ENCODE results near the gene HOMER3.
"Not testable (repeated sequence)": the region's sequence is repeated elsewhere in the genome, so short reads cannot be mapped to it uniquely, and the experiment has no call there.

Gene HOMER3

GRCh38 chr19:18922228-18922985, 18.6 kb downstream of the HOMER3 start:
- DNase-seq (ENCODE audit: low read depth), result no peak

GRCh38 chr19:18921593-18921992, 19.4 kb downstream of the HOMER3 start:
- DNase-seq (ENCODE audit: low read depth), result no peak

DNA sequence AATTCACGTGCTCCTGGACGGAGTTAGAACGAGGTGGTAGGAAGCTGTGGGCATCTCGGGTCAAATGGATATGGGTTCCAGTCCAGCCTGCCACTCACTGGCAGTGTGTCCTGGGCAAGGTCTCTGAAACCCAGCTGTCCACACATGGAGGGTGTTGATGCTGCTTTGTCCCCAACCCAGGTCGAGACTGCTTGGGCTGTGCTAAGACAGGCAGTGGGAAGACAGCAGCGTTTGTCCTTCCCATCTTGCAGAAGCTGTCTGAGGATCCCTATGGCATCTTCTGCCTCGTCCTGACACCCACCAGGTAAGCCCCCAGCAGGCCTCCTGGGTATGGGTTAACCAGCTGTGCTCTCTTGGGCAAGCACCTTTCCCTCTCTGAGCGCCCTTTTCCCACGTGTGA, 20.6 kb downstream of the HOMER3 start:
- no peak for DNase-seq (ENCODE audit: low read depth)

DNA sequence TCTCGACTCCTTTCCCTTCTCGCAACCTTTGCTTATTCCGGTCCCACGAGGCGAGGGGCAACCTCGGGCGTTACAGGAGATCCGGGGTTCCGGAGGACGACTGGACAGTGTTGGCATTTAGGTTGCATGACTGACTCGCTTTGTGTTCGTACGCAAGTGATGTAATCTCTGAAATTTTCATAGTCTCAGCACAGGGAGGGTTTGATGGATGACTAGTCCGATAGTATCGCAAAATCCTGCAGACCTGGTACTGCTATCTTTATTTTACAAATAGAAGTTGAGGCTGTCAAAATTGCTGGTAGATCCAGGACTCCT, 21.2 kb downstream of the HOMER3 start:
- DNase-seq (ENCODE audit: low read depth), result no peak

DNA sequence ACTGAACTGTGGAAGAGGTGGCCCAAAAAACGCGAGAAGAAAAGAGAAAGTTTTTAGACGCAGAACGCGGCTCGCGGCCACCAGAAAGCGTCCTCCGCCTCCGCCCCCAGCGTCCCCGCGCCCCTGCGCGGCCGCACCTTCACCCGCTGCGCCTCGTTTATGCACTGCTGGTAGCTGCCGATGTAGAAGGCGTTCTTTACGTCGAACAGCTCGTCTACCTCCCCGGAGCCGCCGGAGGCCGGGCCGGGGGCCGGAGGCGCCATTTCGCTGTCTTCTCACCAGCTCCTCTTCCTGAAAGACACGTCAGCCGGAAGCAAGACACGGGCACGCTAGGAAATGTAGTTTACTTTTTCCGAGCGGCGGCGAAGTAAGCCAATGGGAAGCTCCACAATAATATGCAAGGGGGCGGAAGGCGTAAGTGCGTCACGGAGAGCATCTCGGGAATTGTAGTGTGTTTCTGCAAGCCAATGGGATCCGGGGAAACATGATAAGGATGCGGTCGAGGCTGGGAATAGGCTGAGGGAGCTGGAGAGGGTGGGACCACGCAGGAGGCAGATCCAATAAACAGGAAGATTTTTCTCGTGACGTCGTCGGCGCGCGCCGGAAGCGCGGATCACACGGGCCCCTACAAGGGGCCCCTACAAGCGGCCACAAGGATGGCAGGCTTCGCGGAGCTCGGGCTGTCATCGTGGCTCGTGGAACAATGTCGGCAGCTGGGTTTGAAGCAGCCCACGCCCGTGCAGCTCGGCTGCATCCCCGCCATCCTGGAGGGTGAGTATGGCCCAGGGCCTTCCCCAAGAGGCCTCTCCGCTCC, 21.7 kb downstream of the HOMER3 start, which contains the start of the genes COPE and DDX49:
COPE (minus strand) TSS at position 302 of the 814 bp plus-strand sequence; CDS start at position 263, 39 bp downstream.
DDX49 (plus strand) TSS at position 630 of the 814 bp plus-strand sequence; CDS start at position 657, 27 bp downstream.
- peak; percentile 97 for DNase-seq (ENCODE audit: low read depth)

- not testable (repeated sequence) for DNase-seq (ENCODE audit: low read depth)
Measured at GRCh38 chr19:18917593-18917992, 23.4 kb downstream of the HOMER3 start.

- DNase-seq (ENCODE audit: low read depth), result no peak
Measured at GRCh38 chr19:18915639-18916038, 25.4 kb downstream of the HOMER3 start.

DNA sequence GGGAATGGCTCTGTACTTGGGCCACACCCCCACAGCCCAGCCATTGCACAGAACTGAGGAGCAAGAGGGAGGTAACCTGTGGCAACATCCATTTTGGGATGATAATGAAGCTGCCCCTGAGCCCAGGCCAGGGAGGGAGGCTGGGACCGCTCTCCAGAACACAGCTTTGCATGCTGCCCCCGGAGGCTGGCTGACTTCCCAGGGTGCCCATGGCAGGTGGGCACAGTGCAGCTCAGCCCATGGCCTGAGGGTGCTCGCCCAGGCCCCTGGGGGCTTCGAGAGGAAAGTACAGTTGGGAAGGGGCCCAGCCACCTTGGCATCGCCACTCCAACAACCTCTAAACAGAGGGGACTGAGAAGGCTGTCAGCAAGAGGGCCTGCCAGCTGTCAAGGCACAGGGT, 27.6 kb downstream of the HOMER3 start:
- DNase-seq (ENCODE audit: low read depth), result no peak

- no peak for DNase-seq (ENCODE audit: low read depth)
Measured at GRCh38 chr19:18912933-18913332, 28.1 kb downstream of the HOMER3 start.

DNA sequence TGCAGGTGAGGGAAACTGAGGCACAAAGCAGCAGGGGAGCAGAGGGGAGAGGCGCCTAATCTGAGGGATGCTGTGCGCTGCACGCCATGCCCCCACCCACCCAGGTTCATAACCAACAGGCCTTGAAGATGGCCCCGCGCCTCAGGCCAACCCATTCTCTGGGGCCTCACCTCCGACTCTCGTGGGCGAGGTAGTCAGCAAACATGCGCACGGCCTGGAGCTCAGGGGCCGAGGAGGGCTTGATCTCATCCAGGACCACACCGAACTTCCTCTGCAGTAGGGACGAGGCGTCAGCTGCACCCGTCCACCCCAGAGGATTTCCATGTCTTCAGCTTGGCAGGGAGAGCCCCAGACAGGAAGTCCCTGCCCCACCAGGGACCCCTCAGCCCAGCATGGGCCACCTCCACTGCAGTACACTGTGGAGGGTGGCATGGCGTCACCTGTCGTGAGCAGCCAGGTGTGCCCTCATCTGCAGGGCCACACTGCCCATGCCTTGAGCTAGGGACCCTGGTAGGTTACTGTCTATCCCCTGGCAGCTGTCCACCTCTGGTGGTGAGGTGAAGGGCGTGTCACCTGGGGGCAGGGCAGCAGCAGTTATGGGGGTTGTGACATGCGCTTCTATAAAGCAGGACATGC, 30.1 kb downstream of the HOMER3 start:
- DNase-seq (ENCODE audit: low read depth), result no peak

DNA sequence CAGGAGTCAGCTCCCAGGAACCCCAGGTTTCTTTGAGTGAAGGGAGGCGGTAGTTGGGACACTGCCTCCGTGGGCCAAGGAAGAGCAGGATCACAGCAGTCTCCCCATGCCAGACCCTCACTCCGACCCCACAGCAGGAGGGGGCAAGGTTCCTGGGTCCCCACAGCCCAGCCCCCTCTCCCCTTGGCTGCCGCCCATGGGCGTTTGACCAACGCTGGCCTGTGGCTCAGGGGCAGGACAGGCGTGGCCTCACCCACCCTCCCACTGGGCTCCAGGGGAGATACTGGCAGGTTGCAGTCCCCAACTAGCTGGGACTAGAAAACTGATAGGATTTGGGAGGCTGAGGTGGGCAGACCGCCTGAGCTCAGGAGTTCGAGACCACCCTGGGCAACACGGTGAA, 31.0 kb downstream of the HOMER3 start:
- no peak for DNase-seq (ENCODE audit: low read depth)

DNA sequence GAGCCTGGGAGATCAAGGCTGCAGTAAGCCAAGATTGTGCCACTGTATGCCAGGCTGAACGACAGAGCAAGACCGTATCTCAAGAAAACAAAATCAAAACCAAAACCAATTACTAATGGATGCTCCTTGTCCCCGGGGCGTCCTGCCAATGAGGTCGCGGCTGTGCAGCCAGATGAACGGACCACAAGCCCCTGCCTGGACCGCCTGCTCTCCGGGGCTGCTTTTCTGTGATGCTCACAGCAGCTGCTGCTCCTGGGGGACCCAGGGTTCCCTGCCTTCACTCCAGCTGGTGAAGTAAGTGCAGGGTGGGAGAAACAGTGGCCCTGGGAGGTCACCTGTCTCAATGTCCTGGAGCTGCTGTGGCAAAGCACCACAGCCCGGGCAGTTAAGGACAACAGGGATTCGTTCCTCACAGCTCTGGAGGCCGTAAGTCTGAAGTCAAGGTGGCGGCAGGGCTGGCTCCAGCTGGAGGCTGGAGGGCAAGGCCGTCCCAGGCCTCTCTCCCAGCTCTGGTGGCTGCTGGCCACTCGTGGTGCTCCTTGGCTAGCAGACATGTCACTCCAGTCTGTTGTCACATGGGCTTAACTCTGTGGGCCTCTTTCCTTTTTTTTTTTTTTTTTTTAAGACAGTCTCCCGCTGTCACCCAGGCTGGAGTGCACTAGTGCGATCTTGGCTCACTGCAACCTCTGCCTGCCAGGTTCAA, 31.9 kb downstream of the HOMER3 start:
- no peak for DNase-seq (ENCODE audit: low read depth)

DNA sequence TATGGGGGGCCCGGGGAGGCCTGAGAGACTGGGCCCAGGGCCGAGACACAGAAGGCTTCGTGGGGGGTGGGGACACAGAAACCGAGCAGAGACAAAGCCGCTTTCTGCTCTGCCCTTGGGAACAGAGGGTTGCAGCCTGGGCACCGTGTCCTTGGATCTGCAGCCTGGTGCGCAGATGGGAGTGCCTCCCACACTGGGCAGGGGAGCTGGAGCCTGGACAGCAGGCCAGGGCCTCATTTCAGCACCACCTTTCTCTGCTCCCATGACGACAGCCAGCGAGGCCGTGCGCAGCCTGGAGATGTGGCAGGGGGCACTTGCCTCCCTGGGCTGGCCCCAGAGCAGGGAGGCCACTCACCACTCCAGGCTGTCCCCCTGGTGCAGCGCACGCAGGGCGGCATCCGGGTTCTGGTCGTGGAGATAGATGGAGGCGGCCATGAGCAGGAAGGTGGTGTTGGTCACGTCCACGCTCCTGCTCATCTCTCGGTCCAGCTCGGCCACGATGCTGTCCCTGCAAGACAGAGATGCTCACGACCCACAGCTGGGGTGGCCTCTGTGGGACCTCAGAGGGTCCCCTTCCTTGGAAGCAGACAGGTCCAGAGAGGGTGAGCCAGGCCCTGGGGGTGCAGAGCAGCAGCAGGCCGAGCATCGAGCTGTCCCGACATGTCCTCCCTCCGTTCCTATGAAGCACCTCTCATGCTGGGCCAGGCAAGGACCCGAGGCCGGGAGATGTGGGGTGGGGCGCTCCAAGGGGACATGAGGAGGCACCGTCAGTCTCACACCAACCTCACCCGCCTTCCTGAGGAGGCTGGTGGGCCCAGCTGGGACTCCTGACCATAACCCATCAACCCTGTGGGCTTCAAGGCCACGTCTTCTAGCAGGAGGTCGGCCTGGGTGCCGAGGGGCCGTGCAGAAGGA, 34.2 kb downstream of the HOMER3 start:
- no peak for DNase-seq (ENCODE audit: low read depth)

GRCh38 chr19:18905513-18906236, 35.3 kb downstream of the HOMER3 start:
- DNase-seq (ENCODE audit: low read depth), result no peak

- no peak for DNase-seq (ENCODE audit: low read depth)
Measured at GRCh38 chr19:18905058-18905456, 36.0 kb downstream of the HOMER3 start.

DNA sequence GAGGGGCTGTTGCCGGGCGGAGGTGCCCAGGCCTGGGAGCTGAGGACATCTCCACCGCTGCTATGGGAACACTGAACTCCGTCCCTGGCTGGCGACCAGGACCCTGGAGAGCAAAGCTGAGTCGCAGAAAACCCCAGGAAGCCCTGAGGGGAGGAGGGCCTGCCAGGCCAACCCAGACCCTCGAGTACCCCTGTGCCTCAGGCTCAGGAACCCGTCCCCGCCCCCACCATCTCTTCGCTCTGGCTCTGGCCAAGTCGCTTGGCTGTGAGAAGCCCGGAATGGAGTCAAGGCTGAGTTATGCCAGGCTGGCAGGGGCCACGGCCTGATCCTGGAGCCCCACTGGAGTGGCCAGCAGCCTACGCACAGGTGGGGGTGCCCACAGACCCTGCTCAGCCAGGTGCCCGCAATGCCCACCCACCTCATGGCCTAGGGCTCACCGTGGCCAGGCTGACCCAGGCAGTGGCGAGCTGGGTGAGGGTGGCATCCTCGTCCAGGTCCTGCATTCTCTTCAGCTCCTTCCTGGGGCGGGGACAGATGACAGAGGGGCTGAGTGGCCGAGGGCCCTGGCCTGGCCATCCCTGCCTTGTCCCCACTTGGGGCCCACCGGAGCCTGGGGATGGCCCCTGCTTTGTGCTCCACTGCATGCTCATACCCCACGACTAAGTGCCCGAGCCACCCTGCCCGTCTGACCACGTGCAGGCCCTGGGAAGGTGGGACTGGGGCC, 36.5 kb downstream of the HOMER3 start:
- DNase-seq (ENCODE audit: low read depth), result no peak

DNA sequence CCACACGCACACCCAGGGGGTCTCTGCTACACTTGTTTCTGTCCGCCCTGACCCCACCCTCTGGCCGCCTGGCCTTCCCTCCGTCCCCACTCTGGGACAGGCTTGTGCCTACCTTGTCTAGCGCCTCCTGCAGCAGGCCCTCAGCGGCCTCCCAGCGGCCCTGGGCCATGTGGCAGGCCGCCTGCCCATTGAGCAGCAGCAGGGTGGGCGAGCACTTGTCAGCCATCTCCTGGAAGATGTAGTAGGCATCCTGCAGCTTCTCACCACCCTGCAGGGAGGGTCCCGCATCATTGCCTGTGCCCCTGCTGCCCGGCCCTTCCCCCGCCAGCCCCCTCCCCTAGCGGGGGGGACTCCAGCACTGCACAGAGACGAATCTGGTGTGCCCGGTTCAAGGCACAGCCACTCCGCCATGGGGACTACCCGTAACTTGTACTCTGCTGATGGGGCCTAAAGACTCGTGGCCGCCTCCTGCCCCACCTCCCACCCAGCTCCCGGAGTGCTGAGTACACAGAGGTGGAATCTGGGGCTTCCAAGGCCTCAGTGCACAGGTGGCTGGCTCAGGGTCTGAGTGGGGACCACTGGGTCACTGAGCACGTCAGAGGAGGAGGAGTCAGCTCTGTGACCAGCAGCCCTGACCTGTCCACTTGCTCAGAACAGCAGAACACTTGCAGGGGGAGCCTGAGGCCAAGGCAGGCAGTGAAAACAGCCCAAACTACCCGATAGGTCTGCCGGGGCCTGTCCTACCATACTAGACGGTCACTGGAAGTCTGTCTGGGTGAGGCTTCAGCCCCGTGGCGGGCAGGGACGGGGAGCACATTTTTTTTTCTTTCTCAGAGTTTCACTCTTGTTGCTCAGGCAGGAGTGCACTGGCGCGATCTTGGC, 37.6 kb downstream of the HOMER3 start:
- no peak for DNase-seq (ENCODE audit: low read depth)

DNA sequence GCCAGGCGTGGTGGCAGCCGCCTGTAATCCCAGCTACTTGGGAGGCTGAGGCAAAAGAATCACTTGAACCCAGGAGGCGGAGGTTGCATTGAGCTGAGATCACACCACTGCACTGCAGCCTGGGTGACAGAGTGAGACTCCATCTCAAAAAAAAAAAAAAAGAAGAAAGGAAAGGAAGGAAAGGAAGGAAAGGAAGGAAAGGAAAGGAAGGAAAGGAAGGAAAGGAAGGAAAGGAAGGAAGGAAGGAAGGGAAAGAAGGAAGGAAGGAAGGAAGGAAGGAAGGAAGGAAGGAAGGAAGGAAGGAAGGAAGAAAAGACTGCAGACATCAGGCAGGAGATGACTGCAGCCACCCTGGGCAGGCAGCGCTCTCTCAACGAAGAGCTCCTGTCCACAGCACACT, 38.5 kb downstream of the HOMER3 start:
- not testable (repeated sequence) for DNase-seq (ENCODE audit: low read depth)

- DNase-seq (ENCODE audit: low read depth), result no peak
Measured at GRCh38 chr19:18901491-18901890, 39.5 kb downstream of the HOMER3 start.

Measured in activated T-helper 9 cell treated with anti-CD3 and anti-CD28 coated beads, Interleukin-2, amount 50 U/mL, for 16 hours (primary cell).